SKM-1 treated with dmso at 0.1 percent for 144 hours (cell line): ENCODE measurements around the gene TMEM41A.

Experiments used
- DNase-seq: peaks from one replicate; lab custom pipeline; 2025; ENCODE audit not compliant: unreplicated experiment; lab: John Stamatoyannopoulos, UW

TMEM41A gene

GRCh38 chr3:185498503-185499396 is at the start of gene TMEM41A:
Gene TMEM41A (minus strand): TSS chr3:185499035. CDS start chr3:185498961, 74 bp downstream.
- peak; percentile 88 for DNase-seq

DNA sequence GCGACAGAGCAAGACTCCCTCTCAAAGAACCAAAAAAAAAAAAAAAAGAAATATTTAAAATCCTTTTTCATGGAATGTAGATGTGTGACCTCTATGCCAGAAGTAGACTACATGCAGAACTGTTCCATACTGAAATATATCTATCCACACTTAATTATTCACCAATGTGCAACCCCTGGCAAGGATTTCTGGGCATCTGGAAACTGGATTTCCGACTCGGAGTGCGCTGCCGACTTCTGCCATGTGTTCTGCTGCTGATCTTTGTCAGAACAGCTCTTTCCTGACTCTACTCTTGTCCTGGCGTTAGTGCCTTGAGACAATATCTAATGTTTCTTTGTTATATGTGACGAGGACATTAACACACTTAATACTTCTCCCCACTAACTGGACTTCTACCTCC is 41.9 kb upstream of the TMEM41A start:
- DNase-seq, result no peak

GRCh38 chr3:185539934-185540333 is 41.1 kb upstream of the TMEM41A start:
- no peak for DNase-seq

DNA sequence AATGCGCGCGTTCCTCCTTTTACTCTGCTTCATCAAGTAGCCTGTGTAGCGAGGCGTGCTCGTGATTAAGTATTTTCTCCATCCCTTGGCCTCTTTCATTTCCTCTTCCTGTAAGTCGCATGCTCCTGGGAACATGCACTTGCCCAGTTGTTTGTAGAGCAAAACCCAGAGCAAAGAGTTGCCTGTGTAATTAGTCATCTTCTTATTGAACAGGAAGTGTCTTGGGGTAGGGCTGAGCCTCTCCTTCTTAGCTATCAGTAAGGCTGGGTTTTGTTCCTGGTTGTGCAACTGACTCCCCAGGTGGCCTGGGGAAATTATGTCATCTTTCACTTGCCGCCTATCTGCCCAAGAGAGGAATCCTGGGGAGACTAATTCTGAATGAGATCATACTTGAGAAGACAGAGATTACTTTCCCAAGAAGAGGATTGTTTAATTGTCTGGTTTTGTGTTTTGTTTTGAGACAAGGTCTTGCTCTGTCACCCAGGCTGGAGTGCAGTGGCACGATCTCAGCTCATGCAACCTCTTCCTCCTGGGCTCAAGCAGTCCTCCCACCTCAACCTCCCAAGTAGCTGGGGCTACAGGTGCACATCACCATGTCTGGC is 38.6 kb upstream of the TMEM41A start:
- DNase-seq, result peak; percentile 99

DNA sequence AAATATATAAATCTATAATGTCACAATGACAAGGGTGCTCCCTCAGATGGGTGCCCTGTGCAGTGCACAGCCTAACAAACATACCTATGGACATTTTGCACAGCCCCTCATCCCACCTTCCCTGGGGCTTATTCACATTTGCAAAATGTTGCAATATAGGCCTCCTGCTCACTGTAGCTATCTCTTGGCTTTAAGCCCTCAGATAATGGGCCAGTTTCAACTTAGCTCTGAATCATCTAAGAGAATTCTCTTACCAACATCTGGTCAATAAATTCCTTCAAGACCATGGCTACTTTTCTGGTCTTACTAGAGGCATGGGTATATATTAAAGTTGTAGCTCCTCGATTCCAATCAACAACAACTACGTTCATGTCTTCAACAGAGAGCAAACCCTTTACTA is 35.7 kb upstream of the TMEM41A start:
- no peak for DNase-seq

DNA sequence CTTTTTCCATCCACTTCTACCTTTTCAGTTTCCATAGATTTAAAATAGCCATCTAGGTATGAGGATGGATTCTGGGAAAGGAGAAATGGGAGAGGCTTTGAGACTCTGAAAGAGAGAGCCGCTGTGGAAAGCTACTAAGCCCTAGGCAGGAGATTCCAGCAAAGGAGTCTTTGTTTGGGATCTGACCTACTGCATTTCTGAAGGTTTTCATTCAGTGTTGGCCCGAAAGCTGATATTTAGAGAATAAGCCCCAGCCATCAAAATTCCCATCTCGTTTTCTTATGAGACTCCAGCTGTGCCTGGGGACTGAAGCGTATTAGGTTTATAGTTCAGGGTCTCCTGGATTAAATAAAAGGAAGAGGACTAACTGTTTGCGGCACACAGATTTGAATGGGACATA is 34.1 kb upstream of the TMEM41A start:
- no peak for DNase-seq

DNA sequence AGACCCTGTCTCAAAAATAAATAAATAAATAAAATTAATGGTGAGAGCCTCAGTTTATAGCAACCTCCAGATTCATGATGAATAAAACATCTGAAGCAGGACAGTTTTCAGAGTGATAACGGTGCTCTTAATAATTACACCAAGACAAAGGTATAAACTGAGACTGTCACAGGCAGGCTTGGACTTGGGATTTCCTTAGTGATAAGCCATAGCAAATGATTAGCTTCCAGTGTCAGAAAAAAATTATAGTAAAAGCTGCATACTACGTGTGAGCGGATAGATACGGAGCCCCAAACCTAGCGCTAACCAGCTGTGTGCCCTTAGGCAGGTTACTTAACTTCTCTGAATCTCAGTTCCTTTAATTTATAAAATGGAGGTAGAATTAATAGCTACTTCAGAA is 32.0 kb upstream of the TMEM41A start:
- DNase-seq, result no peak

DNA sequence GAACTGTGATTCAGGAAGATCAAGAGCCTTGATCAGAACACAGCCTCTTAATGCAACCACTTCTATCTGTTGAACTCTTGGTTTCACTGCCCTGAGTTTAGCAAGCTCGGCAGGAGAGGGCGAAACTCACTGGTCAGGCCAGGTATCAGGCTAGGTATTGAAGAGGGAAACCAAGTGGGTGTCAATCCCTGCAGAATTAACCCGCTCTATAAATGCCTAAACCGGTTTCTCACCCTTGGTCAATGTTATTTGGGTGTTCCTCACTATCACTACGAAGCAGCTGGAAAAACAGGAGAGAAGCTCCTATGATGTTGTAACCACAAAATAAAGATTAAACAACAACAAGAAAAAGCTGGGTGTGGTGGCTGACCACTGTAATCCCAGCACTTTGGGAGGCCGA is 29.7 kb upstream of the TMEM41A start:
- no peak for DNase-seq

DNA sequence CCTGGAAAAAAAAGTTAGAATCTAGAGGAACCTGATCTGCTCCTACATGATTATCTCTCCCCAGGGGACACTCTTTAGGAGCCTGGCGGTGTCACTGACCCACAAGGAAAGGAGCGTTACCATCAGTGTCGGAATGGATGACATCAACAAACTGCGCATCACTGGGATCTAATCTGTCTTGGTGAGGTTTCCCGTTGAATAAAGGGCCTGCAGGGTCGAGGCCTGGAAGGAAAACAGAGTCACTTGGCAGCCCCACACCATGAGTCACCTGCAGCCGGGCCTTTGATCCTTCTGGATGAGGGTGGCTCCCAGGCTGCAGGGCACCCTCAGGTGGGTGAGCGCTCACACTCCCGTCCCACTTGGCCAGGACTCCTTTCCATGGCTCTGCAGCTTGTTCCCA is 28.5 kb upstream of the TMEM41A start:
- DNase-seq, result no peak

DNA sequence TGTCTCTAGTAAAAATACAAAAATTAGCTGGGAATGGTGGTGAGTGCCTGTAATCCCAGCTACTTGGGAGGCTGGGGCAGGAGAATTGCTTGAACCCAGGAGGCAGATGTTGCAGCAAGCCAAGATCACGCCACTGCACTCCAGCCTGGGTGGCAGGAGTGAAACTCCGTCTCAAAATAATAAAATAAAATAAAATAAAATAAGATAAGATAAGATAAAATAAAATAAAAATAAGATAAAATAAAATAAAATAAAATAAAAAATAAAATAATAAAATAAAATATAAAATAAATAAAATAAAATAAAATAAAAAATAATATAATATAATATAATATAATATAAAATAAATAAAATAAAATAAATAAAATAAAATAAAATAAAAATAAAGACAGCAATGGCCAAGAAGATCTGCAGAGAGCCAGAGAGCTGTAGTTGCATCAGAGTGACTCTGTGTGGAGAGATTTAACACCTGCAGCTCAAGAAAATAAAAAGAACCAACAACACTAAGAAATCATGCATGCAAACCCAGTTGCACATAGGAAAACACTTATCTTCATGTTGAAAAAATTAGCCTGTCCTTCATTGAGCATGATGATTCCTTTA is 27.6 kb upstream of the TMEM41A start:
- DNase-seq, result no peak

DNA sequence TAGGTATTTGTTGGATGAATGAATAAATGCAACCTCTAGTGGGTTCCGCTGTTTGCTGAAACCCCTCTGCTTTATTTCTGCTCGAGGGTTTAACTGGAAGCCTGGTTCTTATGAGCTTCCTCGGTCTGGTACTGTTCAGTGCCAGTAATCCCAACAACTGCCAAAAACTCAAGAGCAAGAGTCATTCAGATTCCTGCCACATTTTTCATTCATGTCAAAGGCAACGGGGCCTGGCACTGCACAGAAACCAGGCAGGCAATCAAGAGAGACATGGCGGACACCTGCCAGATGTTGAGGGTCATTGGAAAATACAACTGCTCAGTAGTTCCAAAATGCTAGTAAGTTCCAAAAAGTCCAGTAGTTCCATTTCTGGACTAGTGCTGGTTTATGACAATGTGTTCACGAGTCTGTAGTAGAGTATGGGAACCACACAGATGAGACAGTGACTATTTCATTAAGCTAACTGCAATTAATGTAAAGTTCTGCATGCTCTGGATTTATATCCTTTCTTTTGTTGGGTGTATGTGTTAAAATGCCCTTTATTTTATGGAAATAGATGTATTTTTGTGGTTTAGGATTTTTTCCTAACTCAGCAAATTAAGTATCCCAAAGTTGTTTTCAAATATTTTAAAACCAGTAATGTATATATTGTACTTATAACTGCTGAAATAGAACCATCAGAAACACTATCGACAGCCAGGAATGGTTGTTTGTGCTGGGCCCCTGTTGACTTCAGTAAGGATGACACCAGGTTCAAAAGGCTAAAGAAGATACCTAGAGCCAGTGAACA is 22.7 kb upstream of the TMEM41A start:
- no peak for DNase-seq

- DNase-seq, result no peak
Observed at GRCh38 chr3:185519021-185519420, 20.2 kb upstream of the TMEM41A start.

DNA sequence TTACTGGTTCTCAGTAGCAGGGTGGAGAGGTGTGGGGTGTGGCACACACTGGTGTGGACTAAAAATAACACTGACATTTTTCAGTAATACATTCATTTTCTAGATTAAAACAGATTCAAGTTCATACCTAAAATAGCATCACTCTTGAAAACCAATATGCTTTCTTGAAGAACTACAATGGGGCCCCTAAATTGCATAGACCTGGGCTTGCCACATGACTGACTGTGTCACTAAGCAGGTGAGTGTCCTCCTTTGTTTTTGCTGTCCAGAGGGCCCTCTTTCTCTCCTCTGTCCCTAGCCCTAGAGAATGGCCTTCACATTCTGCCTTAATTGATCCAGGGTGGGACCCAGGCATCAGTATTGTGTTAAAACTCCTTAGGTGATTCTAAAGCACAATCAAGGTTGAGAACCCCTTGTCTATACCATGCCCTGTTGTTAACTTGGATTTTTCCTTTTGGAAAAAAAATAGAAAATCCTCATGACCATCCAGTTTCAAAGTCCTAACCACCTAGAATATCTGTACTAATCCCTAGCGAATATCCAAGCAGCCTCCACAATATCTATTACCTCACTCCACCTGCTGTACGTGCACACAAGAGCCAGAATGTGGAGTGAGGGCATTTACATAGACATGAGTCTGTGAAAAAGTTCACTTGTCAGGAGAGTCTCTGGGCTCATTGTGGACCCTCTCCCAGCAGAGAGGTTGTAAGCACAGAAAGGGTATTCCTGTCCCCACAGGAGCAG is 18.7 kb upstream of the TMEM41A start:
- DNase-seq, result no peak

DNA sequence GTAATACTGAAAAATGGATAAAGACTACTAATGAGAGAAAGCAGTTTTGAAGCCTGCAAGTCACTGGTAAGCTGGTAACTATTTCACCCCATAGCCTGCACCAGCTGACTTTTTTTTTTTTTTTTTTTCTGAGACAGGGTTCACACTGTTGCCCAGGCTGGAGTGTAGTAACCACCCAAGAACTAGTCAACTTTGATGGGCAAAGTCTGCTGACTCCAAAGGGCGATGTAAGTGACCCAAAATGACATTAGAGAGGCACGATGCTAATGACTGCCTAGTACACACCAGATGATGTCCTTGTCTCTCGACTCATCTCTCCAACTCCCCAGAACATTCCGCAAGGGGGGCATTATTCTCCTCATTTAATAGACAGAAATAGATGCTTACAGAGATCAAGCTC is 12.9 kb upstream of the TMEM41A start:
- no peak for DNase-seq

GRCh38 chr3:185508335-185508991 is 9.6 kb upstream of the TMEM41A start:
- no peak for DNase-seq

DNA sequence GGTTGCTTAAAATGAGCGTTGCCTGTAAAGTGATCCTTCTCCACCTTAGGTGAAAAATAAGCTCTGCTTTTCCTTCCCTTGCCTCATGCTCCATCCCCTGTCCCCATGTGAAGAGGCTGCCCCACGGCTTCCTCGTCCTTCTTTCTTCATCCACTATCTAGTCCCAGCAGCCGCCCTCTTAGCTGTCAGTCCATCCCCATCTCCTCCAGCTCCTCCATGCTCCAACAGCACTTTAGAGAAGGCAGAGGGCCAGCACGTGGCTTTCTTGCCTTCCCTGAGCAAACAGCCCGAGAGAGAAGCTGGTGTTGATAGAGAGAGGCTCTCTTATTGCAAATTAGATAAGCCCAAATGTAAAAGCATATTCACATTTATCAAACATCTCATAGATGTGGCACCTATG is 9.0 kb upstream of the TMEM41A start:
- no peak for DNase-seq

- DNase-seq, result no peak
Observed at GRCh38 chr3:185504636-185505035, 5.8 kb upstream of the TMEM41A start.

- DNase-seq, result no peak
Observed at GRCh38 chr3:185503521-185503920, 4.7 kb upstream of the TMEM41A start.

DNA sequence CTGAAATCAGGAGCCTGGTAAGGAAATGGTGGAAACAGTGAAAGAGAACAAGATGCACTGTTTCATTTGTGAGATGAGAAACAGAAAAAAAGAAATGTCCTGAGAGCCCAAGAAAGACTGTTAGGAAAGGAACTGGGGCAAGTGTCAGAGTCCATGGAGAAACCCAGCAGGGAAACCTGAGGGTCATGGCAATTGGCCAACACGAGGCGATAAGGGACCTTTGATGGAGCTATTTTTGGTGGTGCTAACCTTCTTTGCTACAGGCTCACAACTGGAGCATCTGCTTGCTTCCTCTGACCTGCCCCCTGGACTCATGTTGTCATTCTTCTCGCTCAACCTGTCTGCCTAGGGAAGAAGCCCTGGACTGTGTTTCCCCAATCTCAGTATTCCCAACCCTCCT is 4.2 kb upstream of the TMEM41A start:
- DNase-seq, result no peak

- no peak for DNase-seq
Observed at GRCh38 chr3:185490241-185490640, 8.6 kb downstream of the TMEM41A start.
